NK-92 treated with Interleukin-12 subunit alpha and Interleukin-12 subunit beta, amount 100 ng/mL, for 24 hours (cell line): ENCODE data around the gene RAB11FIP3.
"Not testable (repeated sequence)": the region's sequence is repeated elsewhere in the genome, so short reads cannot be mapped to it uniquely, and the experiment has no call there.

Experiments used
- DNase-seq: peaks from one replicate; lab custom pipeline; 2025; lab: John Stamatoyannopoulos, UW

The RAB11FIP3 gene

DNA sequence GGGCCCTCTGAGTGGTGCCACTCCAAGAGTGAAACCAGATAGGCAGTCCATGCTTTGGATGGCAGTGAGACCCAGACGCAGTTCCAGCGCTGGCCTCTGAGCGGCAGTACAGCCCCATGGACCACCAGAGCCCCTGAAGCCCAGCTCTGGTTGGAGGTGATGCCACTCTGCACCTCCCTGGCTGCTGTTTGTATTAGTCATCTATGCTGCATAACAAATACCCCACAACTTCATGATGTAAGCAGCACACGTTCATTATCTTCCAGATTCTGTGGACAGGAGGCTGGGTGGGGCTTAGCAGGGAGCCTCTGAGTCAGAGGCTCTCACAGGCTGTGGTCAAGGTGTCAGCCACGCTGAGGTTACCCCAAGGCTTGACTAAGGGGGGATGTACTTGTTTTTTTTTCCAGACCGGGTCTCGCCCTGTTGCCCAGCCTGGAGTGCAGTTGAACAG lies 33.5 kb upstream of the RAB11FIP3 start:
- DNase-seq, result peak; percentile 95

- no peak for DNase-seq
Measured at GRCh38 chr16:392450-393030, 32.9 kb upstream of the RAB11FIP3 start.

GRCh38 chr16:396199-396598 lies 29.2 kb upstream of the RAB11FIP3 start:
- DNase-seq, result no peak

DNA sequence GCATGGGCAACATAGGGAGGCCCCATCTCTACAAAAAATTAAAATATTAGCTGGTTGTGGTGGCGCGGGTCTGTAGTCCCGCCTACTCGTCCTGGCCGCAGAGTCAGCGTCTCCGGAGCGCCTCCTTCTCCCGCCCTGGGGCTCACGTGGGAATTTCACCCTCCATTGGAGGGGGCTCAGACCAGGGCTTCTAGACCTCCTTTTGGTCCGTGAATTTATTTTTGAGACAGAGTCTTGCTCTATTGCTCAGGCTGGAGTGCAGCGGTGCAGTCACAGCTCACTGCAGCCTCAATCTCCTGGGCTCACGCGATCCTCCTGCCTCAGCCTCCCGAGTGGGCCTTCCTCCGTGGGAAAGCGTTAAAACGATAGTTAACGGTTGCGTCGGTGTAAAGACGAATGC lies 28.8 kb upstream of the RAB11FIP3 start:
- no peak for DNase-seq

- DNase-seq, result no peak
Measured at GRCh38 chr16:397135-397661, 28.3 kb upstream of the RAB11FIP3 start, which contains the start of gene NME4. Gene NME4 (plus strand): TSS chr16:397199. CDS start chr16:397223, 24 bp downstream.

- no peak for DNase-seq
Measured at GRCh38 chr16:397736-398332, 27.6 kb upstream of the RAB11FIP3 start.

DNA sequence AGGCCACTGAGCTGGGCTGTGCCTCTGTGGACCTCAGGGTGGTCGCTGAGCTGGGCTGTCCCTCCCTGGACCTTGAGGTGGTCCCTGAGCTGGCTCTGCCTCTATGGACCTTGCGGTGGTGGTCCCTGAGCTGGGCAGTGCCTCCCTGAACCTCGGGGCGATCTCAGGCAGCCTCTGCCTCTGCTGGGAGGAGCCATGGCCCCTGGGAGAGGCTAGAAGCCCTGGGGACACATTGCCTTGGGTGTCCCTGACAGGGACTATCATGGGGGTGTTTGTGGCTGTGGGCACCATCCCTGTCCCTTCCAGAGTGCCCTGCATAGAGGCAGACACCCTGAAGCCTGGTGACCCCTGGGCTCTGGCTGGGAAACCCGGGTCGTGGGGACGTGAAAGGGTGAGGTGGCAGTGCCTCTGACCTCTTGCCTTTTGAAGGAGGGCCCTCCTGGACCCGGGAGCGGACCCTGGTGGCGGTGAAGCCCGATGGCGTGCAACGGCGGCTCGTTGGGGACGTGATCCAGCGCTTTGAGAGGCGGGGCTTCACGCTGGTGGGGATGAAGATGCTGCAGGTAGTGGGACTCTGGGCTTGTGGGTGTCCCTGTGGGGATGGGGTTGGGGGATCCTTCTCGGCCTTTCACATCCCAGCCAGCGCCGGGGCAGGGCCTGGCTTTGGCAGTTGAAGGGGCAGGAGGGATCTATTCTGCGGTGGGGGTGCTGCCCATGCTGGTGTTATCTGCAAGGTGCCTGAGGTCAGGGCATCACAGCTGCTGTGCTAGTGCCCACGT lies 26.7 kb upstream of the RAB11FIP3 start:
- DNase-seq, result no peak

- no peak for DNase-seq
Measured at GRCh38 chr16:399340-400019, 26.0 kb upstream of the RAB11FIP3 start.

DNA sequence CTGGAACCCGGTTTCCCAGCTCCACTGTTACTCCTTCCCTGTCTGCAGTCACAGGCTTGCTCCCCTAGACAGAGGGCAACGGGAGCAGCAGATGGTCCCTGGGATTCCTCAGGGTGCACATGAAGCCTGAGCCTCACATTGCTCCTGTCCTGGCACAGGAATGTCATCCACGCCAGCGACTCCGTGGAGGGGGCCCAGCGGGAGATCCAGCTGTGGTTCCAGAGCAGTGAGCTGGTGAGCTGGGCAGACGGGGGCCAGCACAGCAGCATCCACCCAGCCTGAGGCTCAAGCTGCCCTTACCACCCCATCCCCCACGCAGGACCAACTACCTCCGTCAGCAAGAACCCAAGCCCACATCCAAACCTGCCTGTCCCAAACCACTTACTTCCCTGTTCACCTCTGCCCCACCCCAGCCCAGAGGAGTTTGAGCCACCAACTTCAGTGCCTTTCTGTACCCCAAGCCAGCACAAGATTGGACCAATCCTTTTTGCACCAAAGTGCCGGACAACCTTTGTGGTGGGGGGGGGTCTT lies 25.3 kb upstream of the RAB11FIP3 start:
- no peak for DNase-seq

DNA sequence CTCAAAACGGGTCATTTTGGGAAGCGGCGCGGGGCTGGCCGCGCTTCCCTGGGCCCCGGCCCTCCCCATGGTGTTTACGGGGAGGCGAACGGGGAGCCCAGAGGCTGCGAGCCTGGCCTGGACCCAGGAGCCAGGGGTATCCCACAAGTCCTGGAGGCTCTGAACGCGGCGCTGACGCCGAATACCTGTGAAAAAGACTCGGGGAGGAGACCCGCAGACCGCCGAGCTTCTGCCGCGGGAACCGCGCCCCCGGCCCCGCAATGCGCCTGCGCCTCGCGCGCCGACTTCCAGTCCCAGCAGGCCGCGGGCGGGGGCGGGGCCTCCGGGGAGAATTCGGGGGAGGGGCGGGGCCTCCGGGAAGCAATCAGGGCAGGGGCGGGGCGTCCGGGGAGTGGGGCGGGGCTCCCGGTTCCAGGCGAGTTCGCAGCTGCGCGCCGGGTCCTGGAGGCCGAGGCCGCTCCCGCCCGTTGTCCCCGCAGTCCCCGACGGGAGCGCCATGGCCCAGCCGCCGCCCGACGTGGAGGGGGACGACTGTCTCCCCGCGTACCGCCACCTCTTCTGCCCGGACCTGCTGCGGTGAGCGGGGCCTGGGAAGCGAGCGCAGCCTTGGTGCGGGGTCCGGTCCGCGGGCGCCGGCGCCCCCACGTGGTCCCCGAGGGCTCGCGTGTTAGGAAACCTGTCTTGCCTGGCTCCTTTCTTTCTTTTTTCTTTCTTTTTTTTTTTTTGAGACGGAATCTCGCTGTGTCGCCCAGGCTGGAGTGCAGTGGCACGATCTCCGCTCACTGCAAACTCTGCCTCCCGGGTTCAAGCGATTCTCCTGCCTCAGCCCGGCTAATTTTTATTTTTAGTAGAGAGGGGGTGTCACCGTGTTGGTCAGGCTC lies 23.7 kb upstream of the RAB11FIP3 start, which contains the start of gene DECR2:
Gene DECR2 (plus strand): TSS at position 418 of the 881 bp plus-strand sequence. CDS start 79 bp downstream, at position 497.
- peak; percentile 96 for DNase-seq

DNA sequence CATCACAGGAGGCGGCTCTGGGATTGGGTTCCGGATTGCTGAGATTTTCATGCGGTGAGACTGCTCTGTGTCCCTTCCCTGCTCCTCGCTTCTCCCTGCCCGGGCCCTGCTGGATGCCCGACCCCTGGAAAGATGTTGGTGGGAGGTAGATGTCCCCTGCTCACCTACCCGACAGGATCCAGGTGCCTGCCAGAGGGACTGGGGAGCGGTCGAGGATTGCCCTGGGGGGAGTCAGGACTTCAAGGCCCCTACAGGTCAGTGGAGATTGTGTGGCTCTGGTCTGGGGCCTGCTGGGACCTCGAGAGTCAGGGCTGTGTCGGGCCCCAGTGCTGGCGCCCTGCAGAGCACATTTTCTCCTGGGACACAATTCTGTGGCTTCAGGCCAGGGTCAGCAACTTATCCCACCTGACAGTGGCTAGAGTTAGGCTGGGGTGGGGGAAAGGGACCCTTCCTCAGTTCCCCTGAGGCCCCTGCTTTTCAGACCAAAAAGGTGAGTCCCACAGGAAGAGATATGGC lies 20.4 kb upstream of the RAB11FIP3 start:
- no peak for DNase-seq

DNA sequence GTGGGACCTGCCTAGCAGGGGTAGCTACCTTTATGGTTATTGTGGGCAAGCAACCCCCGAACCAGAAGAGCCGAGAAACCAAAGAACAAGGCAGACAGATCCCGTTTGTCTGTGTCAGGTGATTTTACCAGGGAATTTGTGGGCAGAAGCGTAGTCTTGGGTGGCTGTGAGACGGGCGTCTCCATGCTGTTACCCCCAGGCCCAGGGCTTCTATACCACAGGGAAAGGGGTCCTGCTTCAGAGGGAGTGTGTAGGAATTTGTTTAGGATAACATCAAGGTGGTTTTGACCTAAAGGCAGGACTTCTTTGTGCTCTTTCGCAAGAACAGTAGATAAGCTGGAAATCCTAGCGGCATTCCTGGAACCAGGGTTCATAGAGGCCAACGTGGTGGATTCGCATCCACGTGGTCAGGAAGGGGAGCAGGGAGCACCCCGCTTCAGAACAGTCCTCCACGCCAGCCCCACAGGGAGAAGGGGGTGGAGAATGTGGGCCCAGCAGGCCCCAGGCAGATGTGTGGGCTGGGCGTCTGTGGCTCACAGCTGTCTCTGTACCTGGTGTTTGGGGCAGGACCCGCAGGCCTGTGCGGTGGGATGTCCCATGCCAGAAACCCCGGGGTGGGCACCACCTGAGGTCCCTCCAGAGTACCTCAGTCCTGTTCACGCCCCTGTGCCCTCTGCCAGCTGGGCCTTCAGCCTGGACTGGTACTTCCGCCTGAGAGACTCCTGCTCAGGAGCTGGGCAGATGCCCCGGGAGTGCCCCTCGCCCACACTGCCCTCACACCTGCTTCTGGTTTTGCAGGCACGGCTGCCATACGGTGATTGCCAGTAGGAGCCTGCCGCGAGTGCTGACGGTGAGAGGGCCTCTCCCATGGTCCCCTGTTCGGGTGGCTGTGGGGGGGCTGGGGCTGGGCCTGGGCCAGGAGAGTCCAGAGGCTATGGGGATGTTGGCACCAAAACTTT lies 19.6 kb upstream of the RAB11FIP3 start:
- no peak for DNase-seq

- DNase-seq, result no peak
Measured at GRCh38 chr16:407253-407652, 18.2 kb upstream of the RAB11FIP3 start.

GRCh38 chr16:410516-411178 lies 14.8 kb upstream of the RAB11FIP3 start:
- no peak for DNase-seq

- no peak for DNase-seq
Measured at GRCh38 chr16:411576-412265, 13.7 kb upstream of the RAB11FIP3 start.

DNA sequence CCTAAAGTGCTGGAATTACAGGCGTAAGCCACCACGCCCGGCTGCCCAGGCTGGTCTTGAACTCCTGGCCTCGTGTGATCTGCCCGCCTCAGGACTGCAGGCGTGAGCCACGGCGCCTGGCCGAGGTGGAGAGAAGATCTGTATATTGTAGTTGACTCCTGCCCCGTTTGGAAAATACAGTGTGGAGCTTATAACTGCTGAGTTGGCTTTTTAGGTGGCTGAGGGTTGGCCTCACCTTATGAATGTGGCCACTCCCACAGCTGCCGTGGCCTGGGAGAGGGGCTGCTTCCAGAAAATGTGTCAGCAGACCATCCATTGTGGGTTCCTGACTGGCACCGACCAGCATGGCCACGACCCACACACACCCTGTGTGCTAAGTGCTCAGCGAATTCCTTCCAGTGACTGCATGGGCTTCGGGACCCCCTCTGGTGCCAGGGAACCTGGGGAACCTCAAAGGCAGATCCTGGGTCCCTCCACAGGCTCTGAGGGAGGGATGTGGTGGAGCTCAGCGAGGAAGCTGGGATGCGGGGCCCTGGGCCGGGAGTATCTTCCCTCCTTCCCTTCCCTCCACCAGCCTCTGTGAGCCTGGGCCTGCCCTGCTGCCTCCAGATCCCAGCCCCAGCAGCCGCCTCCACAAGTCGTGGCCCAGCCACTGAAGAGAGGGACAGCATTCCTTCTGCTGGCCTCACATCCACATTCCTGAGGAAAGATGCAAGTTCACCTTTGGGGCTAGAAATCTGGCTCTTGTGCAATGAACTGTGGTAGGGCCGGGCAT lies 10.9 kb upstream of the RAB11FIP3 start:
- no peak for DNase-seq

GRCh38 chr16:415170-415498 lies 10.3 kb upstream of the RAB11FIP3 start:
- DNase-seq, result not testable (repeated sequence)

GRCh38 chr16:422179-422578 lies 3.3 kb upstream of the RAB11FIP3 start:
- not testable (repeated sequence) for DNase-seq
